Renal cortical epithelial cell (primary cell): ENCODE results near the gene TMEM219. TPM values are rescaled to one million over a fixed set of nuclear protein-coding genes. Genes with fewer than 3 reads are reported as not detected.
"Not testable (repeated sequence)": the region's sequence is repeated elsewhere in the genome, so short reads cannot be mapped to it uniquely, and the experiment has no call there.

Experiments used
- DNase-seq: peaks from one replicate; pipeline ENCODE4 v3.0.0-alpha.2; 2011; ENCODE audit warnings: low read depth
- total RNA-seq: library from RNA; depleted of rRNA; stranded (reverse); fragments of >200 nt; gene quantifications from 2 replicates; pipeline ENCODE4 v1.2.3, GENCODE V29; 2014

The TMEM219 gene, protein sequence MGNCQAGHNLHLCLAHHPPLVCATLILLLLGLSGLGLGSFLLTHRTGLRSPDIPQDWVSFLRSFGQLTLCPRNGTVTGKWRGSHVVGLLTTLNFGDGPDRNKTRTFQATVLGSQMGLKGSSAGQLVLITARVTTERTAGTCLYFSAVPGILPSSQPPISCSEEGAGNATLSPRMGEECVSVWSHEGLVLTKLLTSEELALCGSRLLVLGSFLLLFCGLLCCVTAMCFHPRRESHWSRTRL
- total RNA-seq, result 48.9 and 112 TPM in 2 replicates

GRCh38 chr16:29961479-29962343 lies at the start of gene TMEM219:
Gene TMEM219, plus strand, starts transcription at chr16:29962079. Its CDS starts 1,065 bp downstream, at chr16:29963144.
- peak; percentile 62 for DNase-seq

DNA sequence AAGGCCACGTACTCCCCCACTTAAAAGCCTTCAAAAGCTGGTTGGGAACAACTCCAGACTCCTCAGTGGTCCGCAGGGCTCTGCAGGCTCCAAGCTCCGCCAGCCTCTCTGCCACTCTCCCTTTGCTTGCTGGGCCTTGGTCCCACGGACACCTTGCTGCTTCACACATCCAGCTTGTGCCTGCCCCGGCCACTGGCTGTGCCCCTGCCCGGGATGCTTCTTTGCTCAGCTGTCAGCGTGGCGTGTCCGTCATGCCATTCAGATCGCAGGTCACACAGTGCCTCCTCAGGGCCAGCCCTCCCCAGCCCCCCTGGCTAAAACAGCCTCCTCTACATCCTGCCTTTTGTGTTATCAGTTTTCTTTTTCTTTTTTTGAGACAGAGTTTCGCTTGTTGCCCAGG lies 49.8 kb upstream of the TMEM219 start:
- no peak for DNase-seq

- no peak for DNase-seq
These were observed 48.4 kb upstream of the TMEM219 start for GRCh38 chr16:29913514-29913913.

DNA sequence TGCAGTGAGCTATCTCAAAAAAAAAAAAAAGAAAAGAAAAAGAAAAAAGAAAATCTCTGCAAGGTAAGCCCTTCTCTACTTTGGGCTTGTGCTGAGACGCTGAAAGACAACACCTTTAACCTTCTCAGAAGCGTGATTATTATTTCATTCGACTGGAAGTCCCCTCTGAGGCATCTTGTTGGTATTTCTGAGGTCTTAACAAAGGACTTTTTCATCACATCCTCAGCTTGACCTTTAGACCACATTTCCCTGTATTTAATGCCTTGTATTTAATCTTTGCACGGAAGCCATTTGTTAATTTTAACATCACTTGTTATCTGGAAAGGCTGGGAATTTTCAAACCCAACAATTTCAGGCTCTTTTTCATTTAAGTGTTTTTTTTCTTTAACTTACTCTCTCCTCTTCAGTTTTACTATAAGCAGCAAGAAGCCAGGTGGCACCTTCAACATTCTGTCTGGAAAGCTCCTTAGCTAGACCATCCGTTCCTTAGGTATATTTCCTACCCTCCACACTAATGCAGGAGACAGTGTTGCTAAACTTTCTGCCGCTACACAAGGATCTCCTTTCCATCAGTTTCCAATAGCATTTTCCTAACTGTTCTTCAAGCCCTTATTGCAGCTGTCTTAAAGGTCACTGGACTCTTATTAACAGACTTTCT lies 46.2 kb upstream of the TMEM219 start:
- peak; percentile 77 for DNase-seq

- DNase-seq, result no peak
These were observed 44.9 kb upstream of the TMEM219 start for GRCh38 chr16:29916979-29917378.

GRCh38 chr16:29920288-29921033 lies 41.4 kb upstream of the TMEM219 start:
- DNase-seq, result no peak

GRCh38 chr16:29921034-29921385 lies 40.9 kb upstream of the TMEM219 start:
- DNase-seq, result no peak

DNA sequence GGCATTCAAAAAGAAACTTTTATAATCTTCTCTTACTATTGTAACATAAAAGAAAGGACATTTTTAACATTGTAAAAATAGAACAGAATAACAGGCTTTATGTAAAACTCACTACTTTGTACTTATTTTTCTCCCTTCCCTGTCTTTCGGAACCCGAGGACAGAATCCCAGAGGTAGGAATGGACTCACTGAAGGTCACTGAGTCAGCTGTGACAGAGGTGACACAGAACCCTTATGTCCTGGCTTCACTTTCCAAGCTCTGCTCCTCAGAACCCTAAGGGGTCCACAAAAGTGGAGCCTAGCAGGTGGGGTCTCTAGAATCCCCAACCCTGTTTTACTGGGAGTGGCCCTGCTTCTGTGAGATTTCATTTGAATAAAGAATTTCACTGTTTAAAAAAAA lies 39.6 kb upstream of the TMEM219 start:
- no peak for DNase-seq

DNA sequence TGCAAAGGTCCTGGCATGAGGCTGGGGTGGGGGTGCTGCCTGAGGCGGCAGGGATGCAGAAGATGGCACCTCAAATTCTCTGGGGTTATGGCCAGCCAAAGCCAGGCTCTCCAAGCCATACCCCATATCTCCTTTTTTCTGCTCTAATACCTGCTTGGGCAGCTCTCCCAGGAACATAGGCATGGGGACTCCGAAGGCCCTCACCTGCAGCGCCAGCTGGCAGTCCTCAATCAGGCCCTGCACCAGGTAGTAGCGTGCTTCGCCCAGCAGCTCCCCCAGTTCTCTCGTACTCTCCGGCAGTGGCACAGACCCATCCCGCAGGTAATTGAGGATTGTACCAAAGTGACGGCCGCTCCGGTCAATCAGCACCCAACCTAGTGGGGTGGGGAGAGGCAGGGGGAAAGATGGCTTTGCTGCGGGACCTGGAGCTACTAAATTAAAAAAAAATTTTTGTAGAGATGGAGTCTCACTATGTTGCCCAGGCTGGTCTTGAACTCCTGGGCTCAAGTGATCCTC lies 38.8 kb upstream of the TMEM219 start:
- DNase-seq, result no peak

DNA sequence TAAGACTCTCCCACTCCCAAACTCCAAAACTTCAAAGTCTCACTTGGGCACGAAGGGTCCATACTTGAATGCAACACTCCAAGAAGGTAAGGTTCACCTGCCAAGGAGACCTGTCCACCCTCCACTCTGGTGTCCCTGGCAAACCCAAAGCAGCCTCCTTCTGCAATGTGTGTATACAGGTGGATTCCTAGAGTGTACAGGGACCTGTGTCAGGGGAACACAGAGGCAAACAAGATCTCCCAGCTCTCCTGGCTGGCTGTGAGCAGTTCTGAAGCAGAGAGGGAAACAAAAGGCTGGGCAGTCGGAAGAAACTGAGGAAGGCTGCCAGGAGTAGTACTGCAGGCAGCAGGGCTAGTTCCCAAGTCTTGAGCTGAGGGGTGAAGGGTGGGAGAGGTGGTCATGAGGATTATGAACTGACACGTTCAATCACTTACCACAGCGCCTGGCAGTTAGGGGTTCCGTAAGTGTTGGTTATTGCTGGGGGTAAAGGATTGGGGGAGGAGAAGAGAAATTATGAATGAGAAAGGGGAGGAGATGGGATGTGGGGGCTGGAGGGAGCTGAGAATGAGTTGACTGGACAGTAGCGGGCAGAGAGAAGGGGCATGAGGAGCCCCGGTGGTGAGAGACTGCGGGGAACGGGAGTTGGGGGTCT lies 36.6 kb upstream of the TMEM219 start:
- DNase-seq, result no peak

DNA sequence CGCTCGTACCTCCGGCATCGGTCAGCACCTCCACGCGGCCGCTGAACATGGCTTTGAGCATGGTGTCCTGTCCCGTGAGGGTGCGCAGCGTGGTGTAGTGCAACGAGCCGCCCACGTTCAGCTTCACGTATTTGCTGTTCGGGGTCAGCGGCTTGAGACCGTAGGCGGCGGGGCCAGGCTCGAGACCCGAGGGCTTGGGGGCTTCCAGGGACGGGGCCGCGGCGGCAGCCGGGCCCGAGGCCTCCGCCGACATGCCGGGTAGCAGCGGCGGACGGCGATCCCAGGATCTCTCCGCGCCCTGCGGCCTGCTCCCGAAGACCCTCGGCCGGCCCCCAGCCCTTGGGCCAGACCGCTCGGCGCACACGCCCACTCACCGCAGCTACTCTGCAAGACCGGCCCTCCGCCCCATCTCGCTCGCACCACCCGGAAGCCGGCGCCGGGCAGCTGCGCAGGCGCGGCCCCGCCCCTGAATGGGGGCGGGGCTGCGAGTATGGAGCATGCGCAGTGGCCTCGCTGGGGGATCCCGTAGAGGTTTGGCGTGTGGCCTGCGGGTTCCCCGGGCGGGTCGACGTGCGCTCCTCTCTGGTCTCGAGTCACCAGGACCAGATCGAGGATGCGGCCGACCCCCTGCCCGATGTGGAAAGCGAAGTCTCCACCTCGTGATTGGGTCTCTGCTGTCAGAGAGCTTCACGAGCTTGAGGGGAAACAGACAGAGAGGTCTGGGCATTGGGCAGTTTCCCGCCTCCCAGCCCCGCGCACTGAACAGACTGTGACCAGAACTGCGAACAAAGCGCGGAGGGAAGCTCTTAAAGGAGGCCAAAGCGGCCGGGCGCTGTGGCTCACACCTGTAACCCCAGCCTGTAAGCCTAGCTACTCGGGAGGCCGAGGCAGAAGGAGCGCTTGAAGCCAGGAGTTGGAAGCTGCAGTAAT lies 35.8 kb upstream of the TMEM219 start, which contains the start of gene KCTD13:
Gene KCTD13, minus strand, starts transcription at position 446 of the 930 bp plus-strand sequence. Its CDS starts 193 bp downstream, at position 253.
- peak; percentile 52 for DNase-seq

- peak; percentile 22 for DNase-seq
These were observed 35.2 kb upstream of the TMEM219 start for GRCh38 chr16:29926711-29927052.

GRCh38 chr16:29927070-29927905 lies 34.6 kb upstream of the TMEM219 start:
- DNase-seq, result peak; percentile 35

DNA sequence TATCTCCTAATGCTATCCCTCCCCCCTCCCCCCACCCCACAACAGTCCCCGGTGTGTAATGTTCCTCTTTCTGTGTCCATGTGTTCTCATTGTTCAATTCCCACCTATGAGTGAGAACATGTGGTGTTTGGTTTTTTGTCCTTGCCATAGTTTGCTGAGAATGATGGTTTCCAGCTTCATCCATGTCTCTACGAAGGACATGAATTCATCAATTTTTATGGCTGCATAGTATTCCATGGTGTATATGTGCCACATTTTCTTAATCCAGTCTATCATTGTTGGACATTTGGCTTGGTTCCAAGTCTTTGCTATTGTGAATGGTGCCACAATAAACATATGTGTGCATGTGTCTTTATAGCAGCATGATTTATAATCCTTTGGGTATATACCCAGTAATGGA lies 30.1 kb upstream of the TMEM219 start:
- not testable (repeated sequence) for DNase-seq

DNA sequence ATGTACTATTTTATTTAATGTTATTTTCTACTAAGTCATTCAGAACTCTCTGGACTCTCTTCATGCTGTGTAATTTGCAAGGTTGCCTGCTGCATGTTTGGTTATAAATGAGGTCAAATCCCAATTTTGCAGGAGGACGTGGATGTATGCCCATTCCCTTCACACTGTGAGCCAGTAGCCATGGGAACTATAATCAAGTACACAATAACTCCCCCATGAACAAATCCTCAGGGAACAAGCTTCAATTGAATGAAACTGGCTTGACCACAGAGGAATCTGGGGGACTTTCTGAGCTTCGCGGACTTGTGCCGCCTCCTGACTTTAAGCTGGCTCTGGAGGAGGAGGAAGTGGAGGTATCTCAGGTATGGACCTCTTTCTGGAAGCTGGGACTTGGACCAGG lies 21.2 kb upstream of the TMEM219 start:
- DNase-seq, result no peak

- DNase-seq, result peak; percentile 99
These were observed 17.8 kb upstream of the TMEM219 start for GRCh38 chr16:29943846-29944799.

- no peak for DNase-seq
These were observed 14.0 kb upstream of the TMEM219 start for GRCh38 chr16:29947897-29948296.
